Ovary (tissue), 3 donors: ENCODE results near the gene MAP2K4.

Experiments
- CTCF ChIP-seq, 3 donors: fragments of 450-650 bp in 2 of 3; fragments of 200-600 bp in 1 of 3; IDR thresholded peaks; one replicate each; pipeline versions ENCODE4 v1.5.1 to v1.8.0; 2016 to 2022; ENCODE audit warnings: antibody characterized with exemption in 3 of 3, mild to moderate bottlenecking in 1 of 3
- POLR2A ChIP-seq: fragments of 450-650 bp; IDR thresholded peaks from one replicate; pipeline ENCODE4 v1.6.1; 2017; ENCODE audit warnings: antibody characterized with exemption, mild to moderate bottlenecking, moderate library complexity
- donor health status: DM: no; HTN: no; CAD: no.

GRCh38 chr17:12104831-12105230 is 84.2 kb downstream of the MAP2K4 start:
- TF ChIP-seq CTCF (IDR thresholded peaks at IDR 0.05) (no peak), POLR2A (no peak)
